IPS DF 6.9 (cell line): Measurements from ENCODE around the gene ANLN.

Source experiments
- DNase-seq: peaks from one replicate; pipeline ENCODE4 v3.0.0-alpha.2; 2013; ENCODE audit warnings: low read depth, low spot score
- H3K27ac ChIP-seq: one replicate; pipeline ENCODE4 v1.5.1; 2013; ENCODE audit warnings: low read length, control low read depth
- H3K27me3 ChIP-seq: 2 replicates; pipeline ENCODE4 v1.6.1; 2013; ENCODE audit warnings: mild to moderate bottlenecking, low read length; ENCODE audit not compliant: control insufficient read depth, insufficient read depth
- H3K36me3 ChIP-seq: 2 replicates; pipeline ENCODE4 v1.6.1; 2013; ENCODE audit warnings: low read length; ENCODE audit not compliant: control insufficient read depth, insufficient read depth
- H3K4me1 ChIP-seq: 2 replicates; pipeline ENCODE4 v1.6.1; 2013; ENCODE audit warnings: low read length; ENCODE audit not compliant: control insufficient read depth, insufficient read depth
- H3K4me3 ChIP-seq: 2 replicates; pipeline ENCODE4 v1.5.1; 2013; ENCODE audit warnings: mild to moderate bottlenecking, low read length
- H3K9me3 ChIP-seq: 2 replicates; pipeline ENCODE4 v1.6.1; 2013; ENCODE audit warnings: low read length, inconsistent platforms; ENCODE audit not compliant: control insufficient read depth, insufficient read depth
- WGBS: extraction: QIAGEN DNeasy Blood & Tissue Kit; methylation state at CpG from one replicate; pipeline ENCODE4 v1.1.7; 2013; ENCODE audit warnings: mixed read lengths, missing lambda C conversion rate; ENCODE audit not compliant: insufficient read length, insufficient coverage; 5-methylcytosine and 5-hydroxymethylcytosine counted together

ANLN gene

DNA sequence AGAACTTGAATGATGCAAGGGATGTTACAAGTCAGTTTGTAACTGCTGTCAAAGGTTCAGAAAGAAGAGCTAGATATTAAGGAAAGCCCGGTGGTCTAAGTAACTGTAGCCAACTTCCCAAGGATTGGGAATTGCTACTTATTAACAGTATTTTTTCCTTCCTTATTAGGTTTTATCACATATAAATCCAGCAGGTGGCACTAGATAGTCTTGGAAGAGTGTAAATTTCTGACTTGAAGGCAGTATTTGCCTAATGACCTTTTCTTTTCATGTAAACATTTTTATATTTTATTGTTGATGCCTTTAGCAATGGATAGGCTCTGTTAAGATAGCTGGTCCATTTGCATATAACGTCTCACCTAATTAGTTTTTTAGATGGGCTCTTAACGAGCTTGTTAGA, 51.2 kb downstream of the ANLN start:
- Histone ChIP-seq H3K4me1 (peaks cover 2% of the 10 kb centered on the region; the same call in 1 of the 2 replicates), H3K9me3 (no peaks in the 10 kb centered on the region), H3K4me3 (no peak overlapping the region), H3K27me3 (no peaks in the 10 kb centered on the region), H3K27ac (no peak overlapping the region), H3K36me3 (peaks cover 2% of the 10 kb centered on the region; the same call in 1 of the 2 replicates)
- no CpG with 5 or more reads among the region's 3 CpGs for WGBS
- no peak for DNase-seq

DNA sequence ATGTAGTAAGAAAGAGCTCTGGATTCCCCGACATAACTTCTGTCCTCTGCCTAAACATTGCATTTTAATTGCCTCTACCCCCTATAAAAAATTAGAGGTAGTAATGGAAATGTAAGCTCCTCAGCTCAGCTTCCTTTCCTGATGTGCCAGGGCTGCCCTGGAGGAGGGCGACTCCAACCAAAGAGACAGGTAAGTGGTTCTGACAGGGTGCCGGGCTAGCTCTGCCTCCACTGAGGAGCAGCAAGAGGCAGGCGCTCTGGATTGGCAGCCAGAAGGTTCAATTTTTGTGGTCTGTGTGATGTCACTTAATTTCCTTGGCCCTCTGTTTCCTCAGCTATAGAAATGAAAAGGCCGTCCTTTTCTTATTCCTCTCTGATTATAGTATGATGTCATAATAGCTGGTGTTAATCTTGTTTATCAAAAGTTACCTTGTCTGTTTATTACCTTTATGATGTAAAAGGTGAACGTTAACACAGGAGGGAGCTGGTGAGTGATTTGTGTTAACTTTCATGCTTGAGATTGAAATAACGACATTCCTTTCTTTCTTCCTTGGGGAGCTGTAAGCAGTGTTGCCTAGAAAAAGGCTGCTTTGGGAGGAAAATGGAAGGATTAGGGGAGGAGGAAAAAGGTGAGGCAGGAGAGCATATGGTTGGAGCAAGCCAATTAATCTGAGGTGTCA, 51.8 kb downstream of the ANLN start:
- H3K27me3 ChIP-seq = no peaks in the 10 kb centered on the region
- DNase-seq = no peak
- peaks cover 2% of the 10 kb centered on the region; the same call in 1 of the 2 replicates for H3K36me3 ChIP-seq
- H3K27ac ChIP-seq = no peak overlapping the region
- no peak overlapping the region for H3K4me3 ChIP-seq
- no CpG with 5 or more reads among the region's 7 CpGs for WGBS
- no peaks in the 10 kb centered on the region for H3K9me3 ChIP-seq
- peaks cover 2% of the 10 kb centered on the region; the same call in 1 of the 2 replicates for H3K4me1 ChIP-seq

DNA sequence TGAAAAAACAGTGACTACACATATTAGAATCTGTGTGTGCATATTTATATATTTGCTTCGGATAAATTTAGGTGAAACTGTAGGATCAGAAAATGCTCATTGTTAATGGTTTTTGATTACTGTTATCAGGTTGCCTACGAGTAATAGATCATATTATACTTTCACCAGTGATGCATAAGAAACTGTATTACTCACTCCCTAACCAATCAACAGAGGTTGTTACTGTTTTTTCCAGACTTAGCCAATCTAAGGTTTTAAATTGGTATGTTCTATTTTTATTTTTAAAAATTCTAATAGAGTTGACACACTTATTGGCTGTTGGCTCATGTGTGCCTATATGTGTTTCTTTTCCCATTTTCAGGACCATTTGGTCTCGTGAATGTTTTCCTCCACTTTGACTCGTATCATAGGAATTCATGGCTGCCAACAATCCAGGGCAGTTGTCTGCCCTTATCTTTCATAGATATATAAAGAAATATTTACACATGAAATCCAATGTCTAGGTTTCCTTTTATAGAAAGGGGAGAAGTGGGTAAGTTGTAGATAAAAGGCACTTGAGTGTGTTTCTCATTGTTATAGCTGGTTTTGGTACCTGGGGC, 59.2 kb downstream of the ANLN start:
- DNase-seq = no peak
- Histone ChIP-seq H3K27me3 (no peaks in the 10 kb centered on the region), H3K4me3 (no peak overlapping the region), H3K4me1 (no peaks in the 10 kb centered on the region), H3K36me3 (peaks cover 3% of the 10 kb centered on the region; the same call in 1 of the 2 replicates), H3K27ac (no peak overlapping the region), H3K9me3 (no peaks in the 10 kb centered on the region)
- no CpG with 5 or more reads among the region's 4 CpGs for WGBS

DNA sequence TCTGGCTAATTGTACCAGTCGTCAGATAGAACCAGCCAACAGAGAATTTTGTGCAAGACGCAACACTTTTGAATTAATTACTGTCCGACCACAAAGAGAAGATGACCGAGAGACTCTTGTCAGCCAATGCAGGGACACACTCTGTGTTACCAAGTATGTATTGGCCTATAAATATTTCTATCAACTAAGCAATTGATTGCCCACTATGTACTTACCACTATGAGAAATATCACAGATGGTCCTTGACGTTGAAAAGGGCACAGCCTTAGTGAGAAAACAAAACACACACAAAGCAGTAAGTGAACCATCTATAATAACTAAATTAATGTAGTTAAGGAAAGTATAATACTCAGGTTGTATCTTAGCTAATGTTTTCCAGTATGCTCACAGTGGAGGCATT, 60.0 kb downstream of the ANLN start:
- peaks cover 3% of the 10 kb centered on the region; the same call in 1 of the 2 replicates for H3K36me3 ChIP-seq
- no peak for DNase-seq
- WGBS = no CpG with 5 or more reads among the region's 5 CpGs
- H3K4me1 ChIP-seq = no peaks in the 10 kb centered on the region
- no peaks in the 10 kb centered on the region for H3K9me3 ChIP-seq
- no peaks in the 10 kb centered on the region for H3K27me3 ChIP-seq
- no peak overlapping the region for H3K27ac ChIP-seq
- H3K4me3 ChIP-seq = no peak overlapping the region

DNA sequence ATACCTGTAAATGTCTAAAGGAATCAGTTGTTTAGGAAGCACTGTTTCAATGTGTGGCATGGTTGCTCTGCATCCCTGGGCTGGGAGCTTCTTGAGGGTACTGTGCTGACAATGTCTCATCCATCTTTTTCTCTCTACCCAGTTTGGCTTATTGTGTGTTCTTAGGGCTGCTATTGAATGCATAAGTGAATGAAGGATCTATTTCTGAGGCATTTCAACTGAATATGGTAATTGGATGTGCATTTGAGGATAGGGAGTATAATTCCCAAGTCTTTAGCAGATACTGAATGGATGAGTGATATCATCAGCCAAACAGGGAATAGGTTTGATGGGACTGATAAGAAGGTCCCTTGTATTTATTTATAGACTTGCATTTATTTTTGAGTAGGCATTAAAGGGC, 64.1 kb downstream of the ANLN start:
- H3K9me3 ChIP-seq = no peaks in the 10 kb centered on the region
- no peak overlapping the region for H3K4me3 ChIP-seq
- no peak overlapping the region for H3K27ac ChIP-seq
- DNase-seq = no peak
- H3K4me1 ChIP-seq = no peaks in the 10 kb centered on the region
- no peaks in the 10 kb centered on the region for H3K27me3 ChIP-seq
- H3K36me3 ChIP-seq = peaks cover 3% of the 10 kb centered on the region; the same call in 1 of the 2 replicates

DNA sequence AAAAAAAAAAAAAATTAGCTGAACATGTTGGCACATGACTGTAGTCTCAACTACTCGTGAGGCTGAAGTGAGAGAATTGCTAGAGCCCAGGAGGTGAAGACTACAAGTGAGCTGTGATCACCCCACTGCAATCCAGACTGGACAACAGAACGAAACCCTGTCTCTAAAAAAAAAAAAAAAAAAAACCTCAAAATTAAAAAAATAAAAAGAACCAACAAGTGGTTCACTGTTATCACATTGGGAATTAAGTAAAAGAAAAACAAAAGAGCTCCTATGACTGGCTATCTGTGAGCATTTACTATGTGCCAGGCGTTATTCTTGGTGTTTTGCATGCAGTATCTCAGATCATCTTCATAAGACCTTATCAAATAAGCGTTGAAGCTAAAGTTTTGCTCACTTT, 66.0 kb downstream of the ANLN start:
- peaks cover 3% of the 10 kb centered on the region; the same call in 1 of the 2 replicates for H3K36me3 ChIP-seq
- H3K4me1 ChIP-seq = no peaks in the 10 kb centered on the region
- DNase-seq = no peak
- H3K4me3 ChIP-seq = no peak overlapping the region
- H3K27ac ChIP-seq = no peak overlapping the region
- no peaks in the 10 kb centered on the region for H3K9me3 ChIP-seq
- H3K27me3 ChIP-seq = no peaks in the 10 kb centered on the region
- WGBS = no CpG with 5 or more reads among the region's 4 CpGs

- no peaks in the 10 kb centered on the region for H3K27me3 ChIP-seq
- no peak overlapping the region for H3K4me3 ChIP-seq
- H3K4me1 ChIP-seq = no peaks in the 10 kb centered on the region
- no peak for DNase-seq
- WGBS = no CpG with 5 or more reads among the region's 3 CpGs
- peaks cover 3% of the 10 kb centered on the region; the same call in 1 of the 2 replicates for H3K36me3 ChIP-seq
- no peaks in the 10 kb centered on the region for H3K9me3 ChIP-seq
- no peak overlapping the region for H3K27ac ChIP-seq
Measured at GRCh38 chr7:36456138-36456537, 66.5 kb downstream of the ANLN start.

DNA sequence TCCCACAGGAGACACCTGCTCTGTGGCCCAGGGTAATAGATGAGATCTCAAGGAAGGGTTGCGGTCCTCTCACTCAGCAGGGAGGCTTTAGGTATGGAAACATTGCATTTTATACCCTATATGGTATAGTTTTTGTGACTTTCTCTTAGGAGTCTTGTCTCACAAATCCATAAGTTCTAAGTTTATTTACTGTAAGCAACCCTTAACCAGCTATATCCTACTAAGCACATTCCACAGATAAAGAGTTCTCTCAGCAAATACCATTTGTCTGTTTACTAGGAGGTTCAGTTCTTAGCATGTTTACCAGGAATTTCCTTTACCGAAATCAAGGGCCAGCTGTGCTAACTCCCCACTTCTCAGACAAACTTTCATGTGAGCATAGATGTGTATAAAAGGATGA, 66.9 kb downstream of the ANLN start:
- H3K9me3 ChIP-seq = no peaks in the 10 kb centered on the region
- no peaks in the 10 kb centered on the region for H3K4me1 ChIP-seq
- no CpG with 5 or more reads among the region's 2 CpGs for WGBS
- H3K27me3 ChIP-seq = no peaks in the 10 kb centered on the region
- peaks cover 3% of the 10 kb centered on the region; the same call in 1 of the 2 replicates for H3K36me3 ChIP-seq
- no peak for DNase-seq
- no peak overlapping the region for H3K4me3 ChIP-seq
- no peak overlapping the region for H3K27ac ChIP-seq

DNA sequence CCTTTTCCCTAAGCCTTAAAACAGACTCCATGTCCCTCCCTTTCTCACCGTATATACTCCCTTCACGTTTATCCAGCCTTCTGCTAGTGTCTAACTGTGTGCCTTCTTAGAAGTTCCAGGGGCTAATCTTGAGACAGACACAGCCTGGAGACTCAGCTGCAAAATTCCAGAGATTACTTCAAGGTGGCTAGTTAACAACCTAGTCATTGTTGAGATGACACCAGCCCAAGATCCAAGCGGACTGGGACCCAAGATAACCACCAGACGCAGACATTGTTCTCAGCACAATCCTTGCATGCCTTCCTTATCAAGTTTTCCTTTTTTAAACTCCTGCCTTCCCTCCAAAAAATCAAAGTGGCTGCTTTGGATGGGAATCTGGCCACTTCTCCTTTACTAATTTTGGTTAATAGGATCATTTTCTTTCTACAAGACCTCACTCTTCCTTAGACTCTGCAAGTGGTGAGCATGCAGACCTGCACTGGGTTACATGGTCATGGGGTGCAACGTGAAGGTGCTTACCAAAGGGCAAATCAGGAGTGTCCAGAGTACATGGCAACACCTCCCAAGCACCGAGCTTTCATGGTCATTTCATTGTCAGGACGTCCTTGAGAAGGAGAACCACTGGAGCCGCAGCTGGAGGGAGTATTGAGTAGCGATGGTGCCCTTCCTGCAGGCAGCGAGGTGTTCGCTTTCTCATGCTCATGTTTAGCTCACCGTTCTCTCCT, 69.7 kb downstream of the ANLN start:
- no CpG with 5 or more reads among the region's 12 CpGs for WGBS
- Histone ChIP-seq H3K27ac (no peak overlapping the region), H3K4me1 (no peaks in the 10 kb centered on the region), H3K36me3 (no peaks in the 10 kb centered on the region), H3K9me3 (no peaks in the 10 kb centered on the region), H3K27me3 (no peaks in the 10 kb centered on the region), H3K4me3 (no peak overlapping the region)
- no peak for DNase-seq

GRCh38 chr7:36460811-36461429, 71.3 kb downstream of the ANLN start:
- H3K36me3 ChIP-seq = no peaks in the 10 kb centered on the region
- no peaks in the 10 kb centered on the region for H3K9me3 ChIP-seq
- no peak overlapping the region for H3K4me3 ChIP-seq
- H3K4me1 ChIP-seq = no peaks in the 10 kb centered on the region
- H3K27me3 ChIP-seq = no peaks in the 10 kb centered on the region
- no CpG with 5 or more reads among the region's 8 CpGs for WGBS
- H3K27ac ChIP-seq = no peak overlapping the region
- no peak for DNase-seq
